ENCODE data around the gene MREG.

The MREG gene

GRCh38 chr2:215914054-215914776 lies 99.1 kb downstream of the MREG start:
- Histone ChIP-seq H4K91ac (ENCODE audit: low read depth, low read length) (no peak overlapping the region), H2AK5ac (ENCODE audit: low read length) (no peak overlapping the region), H3K23ac (ENCODE audit: low read length) (no peak overlapping the region), H3K27me3 (ENCODE audit: insufficient read depth, low read length) (no peaks in the 10 kb centered on the region), H2BK12ac (ENCODE audit: low read length) (no peak overlapping the region), H3K4ac (ENCODE audit: low read depth, low read length) (no peak overlapping the region), H3K9me3 (ENCODE audit: insufficient read depth, low read depth, low read length) (no peaks in the 10 kb centered on the region), H3K9ac (ENCODE audit: low read length) (no peak overlapping the region), H2BK5ac (ENCODE audit: low read depth, low read length, poor library complexity) (no peak overlapping the region), H3K4me3 (ENCODE audit: low read depth, low read length) (no peak overlapping the region), H3K36me3 (ENCODE audit: control insufficient read depth in 1 of 2, insufficient read depth in 2 of 2, low read length in 2 of 2) (no peaks in the 10 kb centered on the region), H3K18ac (ENCODE audit: low read length) (no peak overlapping the region), H3K27ac (ENCODE audit: low read depth, low read length) (no peak overlapping the region), H3K4me1 (ENCODE audit: control insufficient read depth in 1 of 2, insufficient read depth in 2 of 2, low read length in 2 of 2) (peaks cover 6 to 15% of the 10 kb centered on the region in 2 experiments), H3K79me1 (ENCODE audit: low read length) (peaks cover 29% of the 10 kb centered on the region), H2BK120ac (ENCODE audit: insufficient read depth, low read length, poor library complexity) (no peak overlapping the region), H4K12ac (ENCODE audit: low read depth, low read length) (no peak overlapping the region), H3K14ac (ENCODE audit: low read length) (no peak overlapping the region), H2AFZ (ENCODE audit: insufficient read depth, low read length, poor library complexity) (no peak overlapping the region), H4K8ac (ENCODE audit: low read depth, low read length) (no peak overlapping the region), H3K4me2 (ENCODE audit: low read length) (no peak overlapping the region), H3K79me2 (ENCODE audit: control insufficient read depth, insufficient read depth, low read length, poor library complexity) (peaks cover 1% of the 10 kb centered on the region)
- DNase-seq: no peak
- no CpG with 5 or more reads among the region's 3 CpGs for WGBS (ENCODE audit: extremely low coverage, insufficient coverage, insufficient read length)

GRCh38 chr2:215912299-215912842 lies 101.0 kb downstream of the MREG start:
- Histone ChIP-seq H2AK5ac (ENCODE audit: low read length) (no peak overlapping the region), H4K91ac (ENCODE audit: low read depth, low read length) (no peak overlapping the region), H3K36me3 (ENCODE audit: control insufficient read depth in 1 of 2, insufficient read depth in 2 of 2, low read length in 2 of 2) (no peaks in the 10 kb centered on the region), H3K18ac (ENCODE audit: low read length) (no peak overlapping the region), H3K14ac (ENCODE audit: low read length) (no peak overlapping the region), H3K23ac (ENCODE audit: low read length) (no peak overlapping the region), H3K4me3 (ENCODE audit: low read depth, low read length) (no peak overlapping the region), H3K4ac (ENCODE audit: low read depth, low read length) (no peak overlapping the region), H3K4me1 (ENCODE audit: control insufficient read depth in 1 of 2, insufficient read depth in 2 of 2, low read length in 2 of 2) (peaks cover 6 to 11% of the 10 kb centered on the region in 2 experiments), H2AFZ (ENCODE audit: insufficient read depth, low read length, poor library complexity) (no peak overlapping the region), H3K27me3 (ENCODE audit: insufficient read depth, low read length) (no peaks in the 10 kb centered on the region), H2BK5ac (ENCODE audit: low read depth, low read length, poor library complexity) (no peak overlapping the region), H2BK120ac (ENCODE audit: insufficient read depth, low read length, poor library complexity) (peak overlapping the region; percentile 79), H3K79me2 (ENCODE audit: control insufficient read depth, insufficient read depth, low read length, poor library complexity) (peaks cover 1% of the 10 kb centered on the region), H2BK12ac (ENCODE audit: low read length) (no peak overlapping the region), H4K8ac (ENCODE audit: low read depth, low read length) (no peak overlapping the region), H3K79me1 (ENCODE audit: low read length) (peaks cover 16% of the 10 kb centered on the region), H3K9me3 (ENCODE audit: insufficient read depth, low read depth, low read length) (no peaks in the 10 kb centered on the region), H3K9ac (ENCODE audit: low read length) (no peak overlapping the region), H4K12ac (ENCODE audit: low read depth, low read length) (no peak overlapping the region), H3K27ac (ENCODE audit: low read depth, low read length) (no peak overlapping the region), H3K4me2 (ENCODE audit: low read length) (no peak overlapping the region)
- no CpG with 5 or more reads among the region's 6 CpGs for WGBS (ENCODE audit: extremely low coverage, insufficient coverage, insufficient read length)
- DNase-seq: peak in 1 of 2 donors; percentile 20

GRCh38 chr2:215911301-215912085 lies 101.9 kb downstream of the MREG start:
- peak overlapping the region; percentile 9 for H3K4ac ChIP-seq (ENCODE audit: low read depth, low read length)
- H2BK5ac ChIP-seq (ENCODE audit: low read depth, low read length, poor library complexity): peak overlapping the region; percentile 55
- H3K14ac ChIP-seq (ENCODE audit: low read length): peak overlapping the region; percentile 35
- H3K4me3 ChIP-seq (ENCODE audit: low read depth, low read length): no peak overlapping the region
- H3K79me2 ChIP-seq (ENCODE audit: control insufficient read depth, insufficient read depth, low read length, poor library complexity): peaks cover 1% of the 10 kb centered on the region
- H3K9ac ChIP-seq (ENCODE audit: low read length): no peak overlapping the region
- no peak overlapping the region for H3K27ac ChIP-seq (ENCODE audit: low read depth, low read length)
- H2AK5ac ChIP-seq (ENCODE audit: low read length): peak overlapping the region; percentile 74
- H4K8ac ChIP-seq (ENCODE audit: low read depth, low read length): no peak overlapping the region
- no peaks in the 10 kb centered on the region for H3K27me3 ChIP-seq (ENCODE audit: insufficient read depth, low read length)
- no peaks in the 10 kb centered on the region for H3K9me3 ChIP-seq (ENCODE audit: insufficient read depth, low read depth, low read length)
- H3K36me3 ChIP-seq (ENCODE audit: control insufficient read depth in 1 of 2, insufficient read depth in 2 of 2, low read length in 2 of 2): no peaks in the 10 kb centered on the region
- no peak overlapping the region for H3K18ac ChIP-seq (ENCODE audit: low read length)
- no CpG with 5 or more reads among the region's 8 CpGs for whole genome bisulfite sequencing (ENCODE audit: extremely low coverage, insufficient coverage, insufficient read length)
- H2BK120ac ChIP-seq (ENCODE audit: insufficient read depth, low read length, poor library complexity): peak overlapping the region; percentile 79
- H4K12ac ChIP-seq (ENCODE audit: low read depth, low read length): no peak overlapping the region
- DNase-seq: no peak
- peak overlapping the region; percentile 3 for H2AFZ ChIP-seq (ENCODE audit: insufficient read depth, low read length, poor library complexity)
- H3K23ac ChIP-seq (ENCODE audit: low read length): no peak overlapping the region
- H4K91ac ChIP-seq (ENCODE audit: low read depth, low read length): peak overlapping the region; percentile 66
- H3K79me1 ChIP-seq (ENCODE audit: low read length): peaks cover 13% of the 10 kb centered on the region
- H3K4me1 ChIP-seq (ENCODE audit: control insufficient read depth in 1 of 2, insufficient read depth in 2 of 2, low read length in 2 of 2): peaks cover 6 to 11% of the 10 kb centered on the region in 2 experiments
- peak overlapping the region; percentile 94 for H2BK12ac ChIP-seq (ENCODE audit: low read length)
- no peak overlapping the region for H3K4me2 ChIP-seq (ENCODE audit: low read length)

GRCh38 chr2:215910180-215910579 lies 103.2 kb downstream of the MREG start:
- H4K91ac ChIP-seq (ENCODE audit: low read depth, low read length): no peak overlapping the region
- H3K79me1 ChIP-seq (ENCODE audit: low read length): peaks cover 13% of the 10 kb centered on the region
- H3K4ac ChIP-seq (ENCODE audit: low read depth, low read length): no peak overlapping the region
- H3K4me1 ChIP-seq (ENCODE audit: control insufficient read depth in 1 of 2, insufficient read depth in 2 of 2, low read length in 2 of 2): peaks cover 5 to 6% of the 10 kb centered on the region in 2 experiments
- H2BK5ac ChIP-seq (ENCODE audit: low read depth, low read length, poor library complexity): no peak overlapping the region
- H3K36me3 ChIP-seq (ENCODE audit: control insufficient read depth in 1 of 2, insufficient read depth in 2 of 2, low read length in 2 of 2): no peaks in the 10 kb centered on the region
- no peaks in the 10 kb centered on the region for H3K9me3 ChIP-seq (ENCODE audit: insufficient read depth, low read depth, low read length)
- no peak overlapping the region for H3K4me3 ChIP-seq (ENCODE audit: low read depth, low read length)
- H3K79me2 ChIP-seq (ENCODE audit: control insufficient read depth, insufficient read depth, low read length, poor library complexity): peaks cover 1% of the 10 kb centered on the region
- H3K14ac ChIP-seq (ENCODE audit: low read length): no peak overlapping the region
- no peak overlapping the region for H2AK5ac ChIP-seq (ENCODE audit: low read length)
- no peak overlapping the region for H4K12ac ChIP-seq (ENCODE audit: low read depth, low read length)
- H3K27ac ChIP-seq (ENCODE audit: low read depth, low read length): no peak overlapping the region
- no peaks in the 10 kb centered on the region for H3K27me3 ChIP-seq (ENCODE audit: insufficient read depth, low read length)
- no peak overlapping the region for H3K4me2 ChIP-seq (ENCODE audit: low read length)
- DNase-seq: peak in 1 of 2 donors; percentile 25
- no peak overlapping the region for H2BK120ac ChIP-seq (ENCODE audit: insufficient read depth, low read length, poor library complexity)
- no peak overlapping the region for H3K9ac ChIP-seq (ENCODE audit: low read length)
- no peak overlapping the region for H3K23ac ChIP-seq (ENCODE audit: low read length)
- H4K8ac ChIP-seq (ENCODE audit: low read depth, low read length): no peak overlapping the region
- no peak overlapping the region for H3K18ac ChIP-seq (ENCODE audit: low read length)
- no peak overlapping the region for H2AFZ ChIP-seq (ENCODE audit: insufficient read depth, low read length, poor library complexity)
- no peak overlapping the region for H2BK12ac ChIP-seq (ENCODE audit: low read length)
